ENCODE measurements around the gene CTNNBIP1.

- TF ChIP-seq POLR2AphosphoS5 (IDR thresholded peaks at IDR 0.05) (no peak), CTCF (IDR thresholded peaks at IDR 0.05 in 8 of 11, conservative IDR thresholded peaks at IDR 0.05 in 3 of 11) (no peak), POLR2A (IDR thresholded peaks at IDR 0.05) (no peak)
Measured at GRCh38 chr1:9848022-9848421, 62.0 kb downstream of the CTNNBIP1 start.

All from spleen (tissue), 7 donors.